OCI-LY7 (cell line): ENCODE measurements around the gene BFAR. TPM values are rescaled to one million over a fixed set of nuclear protein-coding genes. Genes with fewer than 3 reads are reported as not detected.

ENCODE experiments used
- BruUV-seq: library from RNA; stranded (reverse); fragments of 400-500 nt; replicated peaks from 2 replicates; lab custom pipeline; 2021; lab: Mats Ljungman, UMichigan
- CTCF ChIA-PET: fragments of 300-600 bp; sonication (Branson Sonifier 250); formaldehyde crosslinking; loops from one replicate; lab custom pipeline; 2022; ENCODE audit warnings: antibody characterized with exemption; ENCODE audit not compliant: unreplicated experiment; lab: Charles Lee
- POLR2A ChIA-PET: fragments of 300-600 bp; sonication (Branson Sonifier 250); formaldehyde crosslinking; loops from one replicate; lab custom pipeline; 2022; ENCODE audit warnings: antibody characterized with exemption; lab: Charles Lee
- DNase-seq: peaks from one replicate; pipeline ENCODE4 v3.0.0-alpha.2; 2015; ENCODE audit warnings: low spot score
- H2AFZ ChIP-seq: fragments of 200-600 bp; sonication (generic), shearing (Covaris generic); 2 replicates; pipeline ENCODE4 v1.6.1; 2014; ENCODE audit warnings: mild to moderate bottlenecking, antibody characterized with exemption, low read length, moderate library complexity
- H3K27ac ChIP-seq: fragments of 200-600 bp; sonication (generic); 2 replicates; pipeline ENCODE4 v1.5.1; 2014; ENCODE audit warnings: mixed run types, low read depth, mild to moderate bottlenecking, moderate library complexity, low read length, inconsistent platforms; ENCODE audit not compliant: poor library complexity, severe bottlenecking
- H3K36me3 ChIP-seq: fragments of 200-600 bp; sonication (generic); 2 replicates; pipeline ENCODE4 v1.6.1; 2014; ENCODE audit warnings: mild to moderate bottlenecking, antibody characterized with exemption, low read length, moderate library complexity, mixed read lengths; ENCODE audit not compliant: insufficient read depth
- H3K4me1 ChIP-seq: fragments of 200-600 bp; sonication (generic); 2 replicates; pipeline ENCODE4 v1.5.1; 2014; ENCODE audit warnings: mild to moderate bottlenecking, low read length; ENCODE audit not compliant: insufficient read depth, poor library complexity, severe bottlenecking
- H3K4me2 ChIP-seq: fragments of 200-600 bp; sonication (generic); 2 replicates; pipeline ENCODE4 v1.6.1; 2014; ENCODE audit warnings: mild to moderate bottlenecking, low read length
- H3K4me3 ChIP-seq: fragments of 200-600 bp; sonication (generic); 2 replicates; pipeline ENCODE4 v1.5.1; 2014; ENCODE audit warnings: mild to moderate bottlenecking, low read depth, low read length; ENCODE audit not compliant: poor library complexity, severe bottlenecking
- H3K79me2 ChIP-seq: fragments of 200-600 bp; sonication (generic); 2 replicates; pipeline ENCODE4 v1.6.1; 2016; ENCODE audit warnings: low read depth, mild to moderate bottlenecking, low read length, moderate library complexity, mixed read lengths; ENCODE audit not compliant: insufficient read depth
- H3K9me2 ChIP-seq: fragments of 200-600 bp; sonication (generic); 2 replicates; pipeline ENCODE4 v1.6.1; 2016; ENCODE audit warnings: mild to moderate bottlenecking, low read length, mixed read lengths; ENCODE audit not compliant: insufficient read depth
- H3K9me3 ChIP-seq: fragments of 200-600 bp; sonication (generic); 2 replicates; pipeline ENCODE4 v1.6.1; 2014; ENCODE audit warnings: mild to moderate bottlenecking, mixed run types, low read length, mixed read lengths
- H4K20me1 ChIP-seq: fragments of 200-600 bp; sonication (generic); 2 replicates; pipeline ENCODE4 v1.6.1; 2014; ENCODE audit warnings: mild to moderate bottlenecking, antibody characterized with exemption, low read length, moderate library complexity, mixed read lengths; ENCODE audit not compliant: insufficient read depth
- CTCF ChIP-seq: fragments of 200-600 bp; sonication (generic); conservative IDR thresholded peaks from 2 replicates; pipeline ENCODE4 v1.5.1; 2014; ENCODE audit warnings: mild to moderate bottlenecking, antibody characterized with exemption, low read length, moderate library complexity, mixed read lengths
- EZH2phosphoT487 ChIP-seq: fragments of 200-600 bp; sonication (generic); IDR thresholded peaks from 2 replicates; pipeline ENCODE4 v1.6.1; 2018; ENCODE audit warnings: low read depth, borderline replicate concordance, mild to moderate bottlenecking, mixed run types, antibody characterized with exemption, low read length, moderate library complexity, mixed read lengths
- intact Hi-C: fragments of 100-400 bp; cut with micrococcal nuclease; formaldehyde crosslinking; loops from one replicate; pipeline ENCODE4 v1.10.0; 2022; ENCODE audit not compliant: unreplicated experiment
- total RNA-seq, 2 experiments: library from RNA; depleted of rRNA in 1 of 2; stranded (reverse); fragments of >200 nt in 1 of 2; shearing (Covaris generic) in 1 of 2; gene quantifications; 2 replicates each; pipeline ENCODE4 v1.2.3, GENCODE V29; 2014 to 2022

BFAR gene
- total RNA-seq, 2 experiments from 2014 or later, result 36.7 to 63.4 TPM

- H2AFZ ChIP-seq, result peak overlapping the region; percentile 78
- no peaks in the 10 kb centered on the region for H3K9me3 ChIP-seq
- H3K79me2 ChIP-seq, result no peaks in the 10 kb centered on the region
- no peaks in the 10 kb centered on the region for H3K9me2 ChIP-seq
- peak overlapping the region; percentile 86 for H3K4me2 ChIP-seq
- CTCF ChIA-PET, result no interaction called here
- BruUV-seq, result no TSS peak
- DNase-seq, result peak; percentile 90
- peak overlapping the region; percentile 55 for H3K4me3 ChIP-seq
- H4K20me1 ChIP-seq, result no peaks in the 10 kb centered on the region
- H3K36me3 ChIP-seq, result peaks cover 26% of the 10 kb centered on the region
- H3K4me1 ChIP-seq, result peaks cover 29% of the 10 kb centered on the region
- TF ChIP-seq EZH2phosphoT487 (no peak), CTCF (no peak)
- intact Hi-C loops, result loop anchor here (1.0 kb wide), 1 partner anchor 66 kb away; no protein-coding TSS in a partner anchor
- H3K27ac ChIP-seq, result peak overlapping the region; percentile 90
- POLR2A ChIA-PET, result no interaction called here
Measured at GRCh38 chr16:14672403-14672971, 39.7 kb downstream of the BFAR start.

GRCh38 chr16:14676633-14677032 is 43.9 kb downstream of the BFAR start:
- TF ChIP-seq CTCF (no peak), EZH2phosphoT487 (no peak)
- Histone ChIP-seq H3K4me1 (peaks cover 24% of the 10 kb centered on the region), H3K79me2 (no peaks in the 10 kb centered on the region), H3K9me2 (no peaks in the 10 kb centered on the region), H3K27ac (no peak overlapping the region), H3K4me3 (no peak overlapping the region), H3K36me3 (no peaks in the 10 kb centered on the region), H2AFZ (no peak overlapping the region), H3K9me3 (no peaks in the 10 kb centered on the region), H3K4me2 (no peak overlapping the region), H4K20me1 (no peaks in the 10 kb centered on the region)
- BruUV-seq, result no TSS peak
- ChIA-PET CTCF (no interaction called here), POLR2A (no interaction called here)
- no peak for DNase-seq
- intact Hi-C loops, result no loop called here

GRCh38 chr16:14677627-14678026 is 44.9 kb downstream of the BFAR start:
- H2AFZ ChIP-seq, result no peak overlapping the region
- H3K9me2 ChIP-seq, result no peaks in the 10 kb centered on the region
- H3K36me3 ChIP-seq, result no peaks in the 10 kb centered on the region
- no peaks in the 10 kb centered on the region for H4K20me1 ChIP-seq
- intact Hi-C loops, result no loop called here
- no peak overlapping the region for H3K4me3 ChIP-seq
- H3K79me2 ChIP-seq, result no peaks in the 10 kb centered on the region
- POLR2A ChIA-PET, result interaction anchor here (0.5 kb wide), 1 partner anchor 37 kb away, joined by 3 read pairs; no protein-coding TSS in a partner anchor
- DNase-seq, result no peak
- no TSS peak for BruUV-seq
- TF ChIP-seq CTCF (no peak), EZH2phosphoT487 (no peak)
- no peak overlapping the region for H3K27ac ChIP-seq
- peaks cover 14% of the 10 kb centered on the region for H3K4me1 ChIP-seq
- CTCF ChIA-PET, result no interaction called here
- H3K4me2 ChIP-seq, result no peak overlapping the region
- H3K9me3 ChIP-seq, result no peaks in the 10 kb centered on the region
